ENCODE results near the gene BTBD2.

Gene BTBD2

DNA sequence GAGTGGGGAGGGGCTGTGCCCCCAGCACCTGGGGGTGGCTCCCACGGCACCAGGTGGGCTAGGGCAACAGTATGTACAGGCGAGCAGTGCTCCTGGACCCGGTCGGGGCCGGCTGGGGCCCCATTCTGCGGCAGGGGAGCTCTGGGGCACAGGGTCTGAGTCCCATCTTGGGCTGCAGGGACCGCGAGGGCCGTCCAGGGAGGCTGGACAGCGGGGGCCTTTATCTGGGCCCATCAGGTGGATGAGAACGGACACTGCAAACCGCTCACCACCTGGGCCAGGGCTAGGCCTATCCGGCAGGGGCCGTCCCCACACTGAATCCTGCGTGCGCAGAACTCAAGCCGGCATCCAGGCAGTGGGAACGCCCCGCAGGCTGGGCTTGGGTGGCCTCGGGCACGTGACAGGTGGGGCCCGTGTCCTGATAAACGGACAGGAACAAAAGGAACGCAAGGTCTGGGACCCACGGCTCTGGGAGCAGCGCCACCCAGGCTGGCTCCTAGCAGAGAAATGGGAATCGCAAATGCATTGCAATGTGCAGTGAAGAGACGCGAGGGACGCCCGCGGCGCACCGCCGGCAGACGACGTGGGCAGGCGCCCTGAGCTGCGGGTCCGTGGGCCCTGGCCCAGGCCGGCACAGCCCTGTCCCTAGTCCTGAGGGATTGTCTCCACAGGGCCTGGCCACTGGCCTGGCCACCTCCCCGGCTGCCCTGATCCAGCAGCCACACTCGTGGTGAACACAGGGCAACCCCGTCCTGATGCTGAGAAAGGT lies 29.7 kb downstream of the BTBD2 start:
- no peak for DNase-seq (ENCODE audit: low spot score)

DNA sequence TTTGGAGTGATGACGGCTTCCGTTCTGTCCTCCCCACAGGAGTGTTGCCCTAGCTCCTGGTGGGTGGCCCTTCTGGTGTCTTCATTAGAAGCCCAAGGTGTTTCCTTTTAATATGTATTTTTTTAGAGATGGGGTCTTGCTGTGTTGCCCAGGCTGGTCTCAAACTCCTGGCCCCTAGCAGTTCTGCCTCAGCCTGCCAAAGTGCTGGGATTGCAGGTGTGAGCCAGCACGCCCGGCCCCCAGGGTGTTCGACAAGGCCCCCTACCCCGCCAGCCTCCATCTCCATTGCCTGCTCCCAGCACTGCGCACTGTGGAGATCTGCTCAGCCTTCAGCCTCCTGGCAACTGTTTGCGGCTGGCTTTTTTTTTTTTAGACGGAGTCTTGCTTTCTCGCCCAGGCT lies 31.2 kb downstream of the BTBD2 start:
- no peak for DNase-seq (ENCODE audit: low spot score)

DNA sequence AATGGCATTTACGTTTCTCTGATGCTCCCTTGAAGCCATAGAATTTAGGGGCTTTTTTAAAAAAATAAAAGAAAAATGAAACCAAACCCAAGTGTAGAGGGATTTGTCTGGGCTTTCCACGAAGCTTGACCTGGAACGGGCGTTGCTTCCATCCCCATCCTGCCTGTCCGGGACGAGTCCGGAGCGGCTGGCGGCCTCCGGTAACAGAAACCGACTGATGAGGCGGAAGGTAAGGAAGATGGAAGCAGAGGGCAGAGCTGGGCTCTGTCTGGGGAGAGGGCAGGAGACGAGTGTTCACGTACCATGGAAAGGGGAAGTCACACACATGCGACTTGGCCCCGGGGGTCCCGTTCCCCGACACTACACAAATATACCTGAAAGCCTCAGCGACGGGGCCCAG lies 34.3 kb downstream of the BTBD2 start:
- DNase-seq (ENCODE audit: low spot score), result no peak

DNA sequence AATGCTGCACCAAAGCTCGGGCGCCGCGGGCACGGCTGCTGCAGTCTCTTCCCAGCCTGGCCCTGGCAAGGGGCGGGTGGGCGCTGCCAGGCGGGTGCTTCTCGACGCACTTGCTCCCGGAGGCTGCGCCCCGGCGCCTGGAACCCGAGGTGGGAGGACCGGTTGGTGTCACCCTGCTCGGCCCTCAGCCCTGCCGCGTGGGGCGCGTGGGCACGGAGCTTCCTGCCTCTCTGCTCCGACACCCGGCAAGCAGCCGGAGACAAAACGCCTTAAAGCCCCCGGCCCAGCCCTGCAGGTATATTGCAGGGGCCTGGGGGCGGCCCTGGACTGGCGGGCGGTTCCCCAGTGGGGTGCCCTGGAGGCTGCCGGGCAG lies 34.7 kb downstream of the BTBD2 start:
- no peak for DNase-seq (ENCODE audit: low spot score)

DNA sequence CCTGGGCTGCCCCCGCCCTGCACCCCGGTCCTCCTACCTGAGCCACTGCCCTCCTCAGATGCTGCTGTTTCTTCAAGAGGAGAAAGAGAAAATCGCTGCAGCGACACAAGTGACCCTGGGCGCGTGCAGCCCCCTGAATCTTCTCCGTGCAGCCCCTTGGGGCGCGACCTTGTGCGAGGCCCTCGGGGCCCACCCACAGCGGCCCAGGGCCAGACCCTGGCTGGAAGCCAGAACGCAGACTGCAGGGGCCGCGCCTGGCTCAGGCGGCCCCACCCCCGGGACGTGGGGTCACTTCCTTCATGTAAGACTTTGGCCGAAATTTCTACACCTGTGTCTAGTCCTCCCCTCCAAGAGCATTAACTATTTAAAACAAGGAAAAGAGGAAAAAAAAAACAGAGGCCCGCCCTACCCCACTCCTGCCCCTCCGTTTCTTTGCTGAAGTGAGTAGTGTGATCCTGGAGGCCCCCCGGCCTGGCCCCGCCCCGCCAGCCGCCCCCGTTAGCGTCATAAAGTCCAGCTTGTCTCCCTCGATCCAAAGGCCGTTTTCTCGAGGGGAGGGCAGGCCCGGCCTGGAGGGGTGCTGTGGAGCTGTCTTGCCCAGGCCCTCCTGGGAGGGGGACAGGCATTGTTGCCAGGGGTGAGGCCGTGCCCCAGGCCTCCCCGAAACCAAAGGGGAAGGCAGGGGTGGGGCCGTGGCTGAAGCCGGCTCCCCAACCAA lies 35.3 kb downstream of the BTBD2 start:
- DNase-seq (ENCODE audit: low spot score), result no peak

DNA sequence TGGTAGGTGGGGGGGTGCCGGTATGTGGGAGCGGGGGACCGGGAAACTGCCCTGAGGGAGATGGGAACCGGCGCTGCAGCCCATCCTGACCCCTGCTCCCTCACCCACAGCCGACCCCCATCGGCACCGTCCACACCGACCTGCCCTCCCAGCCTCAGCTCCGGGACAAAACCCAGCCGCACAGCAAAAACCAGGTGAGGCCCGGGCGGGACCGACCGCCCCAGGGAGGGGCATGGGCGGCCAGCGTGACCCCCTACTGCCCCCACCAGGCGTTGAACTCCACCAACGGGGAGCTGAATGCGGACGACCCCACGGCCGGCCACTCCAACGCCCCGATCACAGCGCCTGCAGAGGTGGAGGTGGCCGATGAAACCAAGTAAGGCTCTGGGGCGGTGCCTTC lies 35.9 kb downstream of the BTBD2 start:
- no peak for DNase-seq (ENCODE audit: low spot score)

DNA sequence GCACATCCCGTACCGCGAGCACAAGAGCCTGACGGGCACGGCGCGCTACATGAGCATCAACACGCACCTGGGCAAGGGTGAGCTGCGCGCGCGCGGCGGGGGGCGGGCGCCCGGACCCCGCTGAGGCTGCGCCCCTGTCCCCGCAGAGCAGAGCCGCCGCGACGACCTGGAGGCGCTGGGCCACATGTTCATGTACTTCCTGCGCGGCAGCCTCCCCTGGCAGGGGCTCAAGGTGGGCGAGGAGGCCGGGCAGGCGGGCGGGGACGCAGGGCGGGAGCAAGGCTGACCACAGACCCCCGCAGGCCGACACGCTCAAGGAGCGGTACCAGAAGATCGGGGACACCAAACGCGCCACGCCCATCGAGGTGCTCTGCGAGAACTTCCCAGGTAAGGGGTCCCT lies 36.5 kb downstream of the BTBD2 start:
- DNase-seq (ENCODE audit: low spot score), result no peak

DNA sequence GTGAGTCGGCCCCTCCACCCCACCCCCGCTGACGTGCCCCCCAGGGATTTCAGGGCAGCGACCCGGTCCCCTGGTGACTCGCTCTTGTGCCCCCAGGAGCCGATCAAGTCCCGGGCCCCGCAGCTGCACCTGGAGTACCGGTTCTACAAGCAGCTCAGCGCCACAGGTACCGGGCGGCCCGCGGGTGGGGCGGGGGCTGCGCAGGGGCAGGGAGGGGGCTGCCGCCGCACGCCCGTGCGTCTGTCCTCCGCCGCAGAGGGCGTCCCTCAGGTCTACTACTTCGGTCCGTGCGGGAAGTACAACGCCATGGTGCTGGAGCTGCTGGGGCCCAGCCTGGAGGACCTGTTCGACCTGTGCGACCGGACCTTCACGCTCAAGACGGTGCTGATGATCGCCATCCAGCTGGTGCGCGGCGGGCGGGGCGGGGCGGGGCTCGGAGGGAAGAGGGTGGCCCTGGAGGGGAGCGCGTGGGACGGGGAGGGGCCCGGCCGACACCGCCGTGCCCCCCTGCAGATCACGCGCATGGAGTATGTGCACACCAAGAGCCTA lies 37.1 kb downstream of the BTBD2 start:
- DNase-seq (ENCODE audit: low spot score), result no peak

DNA sequence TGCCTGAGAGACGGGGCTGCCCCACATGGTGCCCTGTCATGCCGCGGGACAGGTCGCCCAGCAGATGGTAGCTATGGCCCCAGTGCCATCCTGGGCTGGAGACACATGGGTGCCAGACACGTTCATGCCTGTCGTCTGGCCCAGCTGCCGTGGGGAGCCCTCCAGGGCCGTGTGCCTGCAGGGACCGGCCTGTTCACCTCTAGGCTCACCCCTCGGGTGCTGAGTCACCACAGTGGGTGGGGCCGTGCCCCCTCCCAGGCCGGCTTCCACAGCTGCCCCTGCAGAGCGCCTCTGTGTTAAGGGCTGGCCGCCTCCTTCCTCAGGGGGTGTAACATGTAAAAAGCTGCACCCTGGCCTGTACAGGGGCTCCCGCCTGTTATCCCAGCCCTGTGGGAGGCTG lies 38.4 kb downstream of the BTBD2 start:
- no peak for DNase-seq (ENCODE audit: low spot score)

DNA sequence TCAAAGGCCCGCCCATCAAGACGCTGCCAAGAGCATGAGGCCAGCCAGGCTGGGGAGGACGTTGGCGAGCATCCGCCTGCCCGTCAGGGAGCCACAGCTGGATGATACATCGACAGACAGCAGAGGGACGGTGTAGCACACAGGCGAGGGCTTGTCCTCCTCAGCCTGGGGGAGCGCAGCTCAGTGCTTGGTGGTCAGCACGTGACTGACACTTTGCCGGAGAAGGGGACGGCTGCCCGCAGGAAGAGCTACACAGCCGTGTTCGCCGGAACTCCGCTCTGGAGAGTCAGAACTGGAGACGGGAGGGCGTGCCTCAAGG lies 40.4 kb downstream of the BTBD2 start:
- no peak for DNase-seq (ENCODE audit: low spot score)

DNA sequence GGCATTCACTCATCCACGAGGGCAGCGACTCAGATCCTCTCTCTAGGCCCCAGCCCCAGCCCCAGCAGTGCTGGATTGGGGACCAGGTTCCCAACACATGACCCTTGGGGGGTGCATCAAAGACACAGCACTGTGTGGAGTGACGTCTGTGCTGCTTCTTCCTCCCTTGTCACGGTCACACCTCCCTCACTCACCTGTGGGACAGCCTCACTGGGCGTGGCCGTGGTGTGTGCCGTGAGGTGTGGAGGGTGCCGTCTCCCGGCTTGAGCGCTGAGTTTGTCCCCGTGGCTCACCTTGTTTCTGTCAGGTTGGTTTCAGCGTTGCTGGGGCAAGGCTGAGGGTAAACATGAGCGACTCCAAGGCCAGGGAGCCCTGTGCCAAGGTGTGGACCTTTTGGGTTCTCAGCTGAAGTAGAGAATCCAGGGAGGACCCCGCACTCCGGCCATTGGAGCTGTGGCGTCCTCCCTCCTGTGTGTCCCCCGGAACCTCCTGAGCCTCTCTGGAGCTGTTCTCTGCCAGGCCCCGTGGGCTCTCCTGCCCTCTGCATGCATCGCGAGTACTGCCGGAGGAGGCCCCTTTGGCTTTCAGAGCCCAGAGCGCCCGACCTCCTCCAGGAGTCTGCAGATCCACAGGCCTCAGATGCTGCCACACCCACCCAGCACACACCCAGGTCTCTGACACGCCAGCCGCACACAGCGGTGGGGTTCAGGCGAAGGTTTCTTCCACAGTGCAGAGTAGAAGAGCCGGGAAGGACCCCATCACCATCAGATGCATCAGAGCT lies 40.9 kb downstream of the BTBD2 start:
- no peak for DNase-seq (ENCODE audit: low spot score)

DNA sequence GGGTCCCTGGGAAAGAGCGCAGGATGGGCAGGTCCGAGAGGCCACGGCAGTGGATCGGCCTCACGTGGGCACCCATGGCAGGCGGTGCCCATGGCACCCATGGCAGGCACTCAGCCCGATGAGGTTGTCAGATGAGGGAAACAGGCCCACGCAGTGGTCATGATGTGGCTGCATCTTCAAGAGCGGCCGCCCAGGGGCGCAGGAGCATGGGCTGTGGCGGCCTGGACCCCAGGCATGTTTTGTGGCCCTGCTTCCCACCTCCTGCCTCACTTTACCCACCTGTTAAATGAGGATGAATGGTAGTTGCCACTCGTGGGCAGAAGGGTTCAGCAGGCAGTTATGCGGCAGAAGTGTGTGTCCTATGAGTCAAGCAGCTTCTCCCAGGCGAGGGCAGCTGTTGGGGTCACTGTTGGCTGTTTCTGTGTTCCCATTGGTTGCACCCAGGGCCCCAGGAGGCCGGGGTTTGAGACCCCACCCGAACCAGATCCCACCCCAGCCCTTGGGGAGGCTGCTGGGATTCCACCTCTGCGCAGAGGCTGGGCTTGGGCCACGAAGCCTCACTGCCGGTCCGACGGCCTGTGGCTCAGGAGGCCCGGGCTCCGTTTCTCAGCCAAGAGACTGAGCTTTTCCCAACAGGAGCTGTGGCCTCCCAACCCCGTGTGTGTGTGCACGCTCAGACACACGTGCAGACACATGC lies 44.6 kb downstream of the BTBD2 start:
- no peak for DNase-seq (ENCODE audit: low spot score)

DNA sequence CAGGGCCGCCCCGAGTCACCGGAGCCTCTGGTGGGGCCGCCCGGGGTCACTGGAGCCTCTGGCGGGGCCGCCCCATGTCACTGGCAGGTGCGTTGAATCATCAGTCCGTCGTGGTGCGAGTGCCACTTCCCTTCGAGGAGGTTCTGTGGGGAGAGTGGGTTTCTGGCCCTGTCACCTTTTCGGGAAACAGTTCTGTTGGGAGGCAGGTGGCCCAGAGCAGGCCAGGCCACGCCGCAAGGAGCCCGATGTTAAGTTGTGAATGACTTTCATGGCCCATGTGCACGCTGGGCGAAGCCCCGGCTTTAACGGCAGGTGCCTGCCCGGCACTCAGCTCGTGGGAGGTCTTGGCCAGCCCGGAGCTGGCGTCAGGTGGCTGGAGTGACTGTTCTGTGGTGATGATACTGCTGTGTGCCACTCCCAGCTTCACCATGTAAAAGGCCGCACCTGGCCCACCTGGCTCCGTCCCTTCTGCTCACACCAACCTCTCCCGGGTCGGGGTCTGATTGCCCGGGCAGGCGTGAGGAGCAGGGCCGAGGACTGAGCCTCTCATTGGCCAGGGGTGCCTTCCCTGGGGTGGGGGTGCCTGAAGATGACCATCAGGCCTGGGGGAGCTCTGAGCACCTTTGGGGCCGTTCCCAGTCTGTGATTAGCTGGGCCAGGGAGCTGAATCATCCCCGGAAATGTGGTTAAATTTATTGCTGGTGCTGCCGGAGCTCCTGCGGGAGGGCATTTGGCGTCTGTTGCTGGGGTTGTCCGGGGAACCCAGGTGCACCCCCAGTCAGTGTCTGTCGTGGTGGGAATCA lies 45.3 kb downstream of the BTBD2 start:
- DNase-seq (ENCODE audit: low spot score), result peak; percentile 84

DNA sequence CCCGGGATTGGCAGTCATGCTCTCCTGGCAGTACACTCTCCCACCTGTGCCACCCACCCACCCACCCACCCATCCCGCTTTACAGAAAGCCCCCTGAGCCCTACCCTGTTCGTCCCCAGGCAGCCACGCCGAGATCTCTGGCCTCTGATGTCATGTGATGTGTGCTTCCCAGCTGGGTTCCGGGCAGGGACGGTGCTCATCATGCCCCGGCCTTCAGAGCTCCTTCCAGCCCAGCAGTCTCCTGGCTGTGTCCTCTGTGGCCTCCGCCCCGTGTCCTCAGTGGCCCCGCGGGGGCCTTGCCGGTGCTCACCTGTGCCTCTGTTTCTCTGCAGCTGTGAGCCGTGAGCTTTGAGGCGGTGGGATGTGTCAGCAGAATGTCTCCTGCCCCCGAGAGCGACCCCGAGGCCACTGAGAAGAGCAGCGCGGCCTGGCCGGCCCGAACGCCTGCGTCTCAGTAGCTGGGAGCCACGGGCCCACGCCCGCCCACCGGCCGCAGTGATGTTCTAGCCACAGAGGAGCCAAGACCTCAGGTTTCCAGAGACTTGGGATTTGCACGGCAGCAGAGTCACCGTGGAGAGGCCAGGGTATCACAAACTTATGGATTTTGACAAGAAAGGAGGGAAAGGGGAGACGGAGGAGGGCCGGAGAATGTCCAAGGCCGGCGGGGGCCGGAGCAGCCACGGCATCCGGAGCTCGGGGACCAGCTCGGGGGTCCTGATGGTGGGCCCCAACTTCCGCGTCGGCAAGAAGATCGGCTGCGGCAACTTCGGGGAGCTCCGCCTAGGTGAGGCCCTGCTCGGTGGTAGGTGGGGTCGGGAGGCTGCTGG lies 46.1 kb downstream of the BTBD2 start:
- DNase-seq (ENCODE audit: low spot score), result no peak

DNA sequence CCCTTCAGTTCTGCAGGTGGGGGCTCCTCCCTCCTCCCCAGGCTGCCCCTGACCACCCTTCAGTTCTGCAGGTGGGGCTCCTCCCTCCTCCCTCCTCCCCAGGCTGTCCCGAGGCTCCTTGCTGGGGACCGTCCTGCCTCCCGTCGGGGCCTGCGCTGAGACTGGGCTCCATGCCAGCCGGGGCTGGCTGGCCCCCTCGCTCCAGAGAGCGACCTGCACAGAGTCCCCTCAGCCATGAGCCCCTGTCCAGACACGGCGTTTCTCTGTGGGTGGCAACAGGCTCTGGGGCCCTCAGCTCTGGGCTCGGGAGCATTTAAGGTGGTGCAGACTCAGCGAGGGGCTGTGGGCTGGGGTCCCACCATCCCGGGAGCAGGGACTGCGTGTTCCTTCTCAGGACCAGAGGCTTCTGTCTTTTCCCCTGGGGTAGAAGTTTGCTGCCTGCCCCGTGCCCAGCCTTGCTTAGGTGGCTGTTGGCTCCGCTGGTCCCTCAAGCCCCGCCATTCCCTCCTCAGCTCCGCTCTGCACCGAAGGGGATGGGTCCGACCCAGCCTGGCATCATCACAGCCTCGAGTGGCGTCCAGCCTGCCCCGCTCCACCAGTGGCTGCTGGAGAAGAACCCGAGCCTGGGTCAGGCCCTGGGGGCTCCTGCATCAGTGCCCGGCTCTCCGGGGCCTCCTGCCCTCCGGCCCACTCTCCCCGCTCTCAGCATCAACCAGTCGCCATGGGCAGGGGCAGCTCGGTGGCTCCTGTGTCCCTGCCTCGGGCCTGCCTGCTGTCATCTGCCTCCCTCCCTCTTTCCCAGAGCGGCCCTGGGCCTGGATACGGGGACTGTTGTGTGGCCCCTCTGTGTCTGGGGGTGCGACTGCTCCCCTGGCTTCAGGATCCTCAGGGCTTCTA lies 47.0 kb downstream of the BTBD2 start:
- DNase-seq (ENCODE audit: low spot score), result no peak

DNA sequence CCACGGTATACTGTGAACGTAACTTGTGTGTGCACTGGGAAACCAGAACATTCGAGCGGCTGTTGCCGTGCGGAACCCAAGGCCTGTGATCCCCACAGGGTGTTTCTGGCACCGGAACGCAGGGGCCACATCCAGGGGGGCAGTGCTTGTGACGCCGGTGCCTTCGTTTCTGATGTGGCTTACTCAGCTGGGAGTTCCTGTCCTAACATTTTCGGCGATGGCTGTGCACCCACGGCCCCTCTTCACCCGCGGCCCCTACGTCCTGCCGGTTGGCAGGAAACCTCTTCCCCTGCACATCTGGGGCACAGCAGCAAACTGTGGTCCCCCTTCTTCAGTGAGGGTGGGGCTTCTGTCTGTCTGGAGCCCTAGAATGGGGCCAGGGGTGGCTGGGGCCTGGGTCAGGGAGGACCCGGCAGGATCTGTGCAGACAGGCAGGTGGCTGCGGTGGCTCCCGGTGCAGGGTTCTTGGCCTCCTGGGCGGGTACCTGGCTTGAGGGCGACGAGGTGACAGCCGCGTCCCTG lies 48.4 kb downstream of the BTBD2 start:
- no peak for DNase-seq (ENCODE audit: low spot score)

DNA sequence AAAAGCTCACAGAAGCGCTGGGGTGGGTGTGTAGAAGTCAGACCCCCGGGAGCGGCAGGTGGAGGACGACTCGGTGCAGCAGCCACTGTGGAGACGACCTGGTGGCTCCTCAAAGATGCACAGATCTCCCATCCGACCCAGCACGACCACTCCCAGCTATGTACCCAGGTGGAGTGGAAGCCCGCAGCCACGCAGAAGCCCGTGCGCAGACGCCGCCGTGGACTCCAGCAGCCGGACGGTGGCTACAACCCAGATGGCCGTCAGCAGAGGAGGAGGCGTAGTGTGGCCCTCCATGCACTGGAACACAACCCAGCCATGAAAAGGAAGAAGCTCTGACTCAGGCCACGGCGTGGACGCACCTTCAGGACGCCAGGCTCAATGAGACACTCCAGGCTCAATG lies 52.8 kb downstream of the BTBD2 start:
- no peak for DNase-seq (ENCODE audit: low spot score)

DNA sequence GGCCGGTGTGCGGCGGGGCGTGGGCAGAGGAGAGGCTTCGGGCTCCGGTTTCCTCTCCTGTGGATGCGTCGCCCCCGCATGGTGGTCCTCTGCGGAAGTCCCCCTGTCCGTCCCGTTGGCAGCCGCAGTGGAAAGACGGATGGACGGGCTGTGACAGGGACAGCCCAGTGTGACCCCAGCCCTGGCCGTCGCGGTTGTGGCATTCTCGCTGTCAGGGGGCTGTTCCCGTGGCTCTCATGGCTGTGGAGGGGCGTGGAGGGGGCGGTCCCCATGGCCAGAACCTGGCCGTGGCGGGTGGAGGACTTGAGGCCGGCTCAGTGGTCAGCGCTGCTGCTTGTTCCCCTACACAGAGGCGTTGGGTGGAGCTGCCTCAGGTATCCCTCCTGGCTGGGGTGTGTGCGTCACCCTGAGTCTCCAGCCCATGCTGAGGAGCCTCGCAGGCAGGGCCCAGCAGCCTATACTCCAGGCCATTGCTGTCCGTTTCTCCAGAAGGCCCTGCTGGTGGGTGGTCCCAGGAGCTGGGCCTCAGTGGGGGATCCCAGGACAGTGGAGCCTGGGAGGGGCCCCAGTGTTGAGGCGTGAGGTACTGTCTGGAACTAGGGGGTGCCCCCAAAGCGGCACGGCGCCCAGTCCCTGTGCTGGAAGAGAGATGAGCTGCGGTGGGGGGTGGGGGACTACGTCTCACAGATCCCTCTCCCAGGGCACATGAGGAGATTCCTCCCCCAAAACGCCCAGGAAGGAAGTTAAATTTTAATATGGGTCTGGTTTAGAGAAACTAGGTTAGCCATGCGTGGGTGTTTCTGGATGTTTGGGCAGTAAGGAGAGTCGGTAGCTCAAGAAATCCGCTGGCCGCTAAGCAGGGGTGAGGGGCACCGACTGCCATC lies 54.3 kb downstream of the BTBD2 start:
- DNase-seq (ENCODE audit: low spot score), result no peak

Measured in SW480 (cell line).